Measurements from ENCODE around the gene APBA3.

Gene APBA3

GRCh38 chr19:3721131-3721886 lies 40.2 kb downstream of the APBA3 start:
- Histone ChIP-seq H3K36me3 (ENCODE audit: control insufficient read depth in 1 of 2, insufficient read depth in 2 of 2, low read length in 2 of 2) (no peaks in the 10 kb centered on the region), H3K27me3 (ENCODE audit: control insufficient read depth in 1 of 2, insufficient read depth in 2 of 2, low read length in 2 of 2) (no peaks in the 10 kb centered on the region), H3K4me3 (ENCODE audit: low read depth in 1 of 2, low read length in 2 of 2) (peak overlapping the region; percentile 80 to 86), H3K9me3 (ENCODE audit: control insufficient read depth in 1 of 2, low read length in 2 of 2) (no peaks in the 10 kb centered on the region), H3K9ac (ENCODE audit: low read depth in 1 of 2, low read length in 2 of 2) (peak overlapping the region; percentile 47 to 70), H3K4me1 (ENCODE audit: control insufficient read depth in 1 of 2, insufficient read depth in 2 of 2, low read length in 2 of 2) (peaks cover 20 to 32% of the 10 kb centered on the region in 2 donors), H3K27ac (ENCODE audit: low read depth, low read length) (peak overlapping the region; percentile 58)

GRCh38 chr19:3720349-3720917 lies 41.1 kb downstream of the APBA3 start:
- peaks cover 18 to 25% of the 10 kb centered on the region in 2 donors for H3K4me1 ChIP-seq (ENCODE audit: control insufficient read depth in 1 of 2, insufficient read depth in 2 of 2, low read length in 2 of 2)
- H3K27me3 ChIP-seq (ENCODE audit: control insufficient read depth in 1 of 2, insufficient read depth in 2 of 2, low read length in 2 of 2), result no peaks in the 10 kb centered on the region
- peak overlapping the region; percentile 80 for H3K27ac ChIP-seq (ENCODE audit: low read depth, low read length)
- no peaks in the 10 kb centered on the region for H3K36me3 ChIP-seq (ENCODE audit: control insufficient read depth in 1 of 2, insufficient read depth in 2 of 2, low read length in 2 of 2)
- H3K9me3 ChIP-seq (ENCODE audit: control insufficient read depth in 1 of 2, low read length in 2 of 2), result no peaks in the 10 kb centered on the region
- peak overlapping the region in 1 of 2 donors; percentile 47 for H3K9ac ChIP-seq (ENCODE audit: low read depth in 1 of 2, low read length in 2 of 2)
- peak overlapping the region; percentile 51 to 80 for H3K4me3 ChIP-seq (ENCODE audit: low read depth in 1 of 2, low read length in 2 of 2)

GRCh38 chr19:3719868-3720267 lies 41.6 kb downstream of the APBA3 start:
- Histone ChIP-seq H3K4me1 (ENCODE audit: control insufficient read depth in 1 of 2, insufficient read depth in 2 of 2, low read length in 2 of 2) (peaks cover 16 to 19% of the 10 kb centered on the region in 2 donors), H3K27me3 (ENCODE audit: control insufficient read depth in 1 of 2, insufficient read depth in 2 of 2, low read length in 2 of 2) (no peaks in the 10 kb centered on the region), H3K9ac (ENCODE audit: low read depth in 1 of 2, low read length in 2 of 2) (no peak overlapping the region), H3K4me3 (ENCODE audit: low read depth in 1 of 2, low read length in 2 of 2) (peak overlapping the region in 1 of 2 donors; percentile 51), H3K9me3 (ENCODE audit: control insufficient read depth in 1 of 2, low read length in 2 of 2) (no peaks in the 10 kb centered on the region), H3K36me3 (ENCODE audit: control insufficient read depth in 1 of 2, insufficient read depth in 2 of 2, low read length in 2 of 2) (no peaks in the 10 kb centered on the region), H3K27ac (ENCODE audit: low read depth, low read length) (peak overlapping the region; percentile 80)

GRCh38 chr19:3716147-3716668 lies 45.3 kb downstream of the APBA3 start:
- H3K4me1 ChIP-seq (ENCODE audit: control insufficient read depth in 1 of 2, insufficient read depth in 2 of 2, low read length in 2 of 2), result peaks cover 21 to 23% of the 10 kb centered on the region in 2 donors
- no peak overlapping the region for H3K27ac ChIP-seq (ENCODE audit: low read depth, low read length)
- no peaks in the 10 kb centered on the region for H3K9me3 ChIP-seq (ENCODE audit: control insufficient read depth in 1 of 2, low read length in 2 of 2)
- no peak overlapping the region for H3K9ac ChIP-seq (ENCODE audit: low read depth in 1 of 2, low read length in 2 of 2)
- no peak overlapping the region for H3K4me3 ChIP-seq (ENCODE audit: low read depth in 1 of 2, low read length in 2 of 2)
- H3K27me3 ChIP-seq (ENCODE audit: control insufficient read depth in 1 of 2, insufficient read depth in 2 of 2, low read length in 2 of 2), result no peaks in the 10 kb centered on the region
- H3K36me3 ChIP-seq (ENCODE audit: control insufficient read depth in 1 of 2, insufficient read depth in 2 of 2, low read length in 2 of 2), result no peaks in the 10 kb centered on the region

- Histone ChIP-seq H3K9me3 (ENCODE audit: control insufficient read depth in 1 of 2, low read length in 2 of 2) (no peaks in the 10 kb centered on the region), H3K9ac (ENCODE audit: low read depth in 1 of 2, low read length in 2 of 2) (peak overlapping the region; percentile 35 to 52), H3K4me1 (ENCODE audit: control insufficient read depth in 1 of 2, insufficient read depth in 2 of 2, low read length in 2 of 2) (peaks cover 15% of the 10 kb centered on the region in 2 donors), H3K27ac (ENCODE audit: low read depth, low read length) (peak overlapping the region; percentile 84), H3K27me3 (ENCODE audit: control insufficient read depth in 1 of 2, insufficient read depth in 2 of 2, low read length in 2 of 2) (no peaks in the 10 kb centered on the region), H3K36me3 (ENCODE audit: control insufficient read depth in 1 of 2, insufficient read depth in 2 of 2, low read length in 2 of 2) (no peaks in the 10 kb centered on the region), H3K4me3 (ENCODE audit: low read depth in 1 of 2, low read length in 2 of 2) (peak overlapping the region; percentile 32 to 50)
Measured at GRCh38 chr19:3712663-3713611, 48.6 kb downstream of the APBA3 start.

- H3K4me1 ChIP-seq (ENCODE audit: control insufficient read depth in 1 of 2, insufficient read depth in 2 of 2, low read length in 2 of 2), result peaks cover 13 to 18% of the 10 kb centered on the region in 2 donors
- H3K27ac ChIP-seq (ENCODE audit: low read depth, low read length), result no peak overlapping the region
- no peaks in the 10 kb centered on the region for H3K9me3 ChIP-seq (ENCODE audit: control insufficient read depth in 1 of 2, low read length in 2 of 2)
- H3K9ac ChIP-seq (ENCODE audit: low read depth in 1 of 2, low read length in 2 of 2), result no peak overlapping the region
- no peaks in the 10 kb centered on the region for H3K36me3 ChIP-seq (ENCODE audit: control insufficient read depth in 1 of 2, insufficient read depth in 2 of 2, low read length in 2 of 2)
- H3K4me3 ChIP-seq (ENCODE audit: low read depth in 1 of 2, low read length in 2 of 2), result peak overlapping the region; percentile 82 to 84
- no peaks in the 10 kb centered on the region for H3K27me3 ChIP-seq (ENCODE audit: control insufficient read depth in 1 of 2, insufficient read depth in 2 of 2, low read length in 2 of 2)
Measured at GRCh38 chr19:3710265-3710812, 51.2 kb downstream of the APBA3 start.

GRCh38 chr19:3708207-3708931 lies 53.1 kb downstream of the APBA3 start, which contains the start of gene TJP3:
Gene TJP3, plus strand, starts transcription at chr19:3708384. Its CDS starts 20,049 bp downstream, at chr19:3728433.
- Histone ChIP-seq H3K9ac (ENCODE audit: low read depth in 1 of 2, low read length in 2 of 2) (peak within 1 kb of the TSS; percentile 80 to 87), H3K9me3 (ENCODE audit: control insufficient read depth in 1 of 2, low read length in 2 of 2) (no peaks in the 10 kb centered on the region), H3K36me3 (ENCODE audit: control insufficient read depth in 1 of 2, insufficient read depth in 2 of 2, low read length in 2 of 2) (no peaks in the 10 kb centered on the region), H3K27me3 (ENCODE audit: control insufficient read depth in 1 of 2, insufficient read depth in 2 of 2, low read length in 2 of 2) (no peaks in the 10 kb centered on the region), H3K27ac (ENCODE audit: low read depth, low read length) (peak within 1 kb of the TSS; percentile 83), H3K4me3 (ENCODE audit: low read depth in 1 of 2, low read length in 2 of 2) (peak within 1 kb of the TSS; percentile 82 to 84), H3K4me1 (ENCODE audit: control insufficient read depth in 1 of 2, insufficient read depth in 2 of 2, low read length in 2 of 2) (peaks cover 12 to 18% of the 10 kb centered on the region in 2 donors)

- H3K27me3 ChIP-seq (ENCODE audit: control insufficient read depth in 1 of 2, insufficient read depth in 2 of 2, low read length in 2 of 2), result no peaks in the 10 kb centered on the region
- H3K27ac ChIP-seq (ENCODE audit: low read depth, low read length), result peak overlapping the region; percentile 83
- peak overlapping the region; percentile 80 to 87 for H3K9ac ChIP-seq (ENCODE audit: low read depth in 1 of 2, low read length in 2 of 2)
- H3K4me1 ChIP-seq (ENCODE audit: control insufficient read depth in 1 of 2, insufficient read depth in 2 of 2, low read length in 2 of 2), result peaks cover 9 to 15% of the 10 kb centered on the region in 2 donors
- H3K9me3 ChIP-seq (ENCODE audit: control insufficient read depth in 1 of 2, low read length in 2 of 2), result no peaks in the 10 kb centered on the region
- H3K36me3 ChIP-seq (ENCODE audit: control insufficient read depth in 1 of 2, insufficient read depth in 2 of 2, low read length in 2 of 2), result no peaks in the 10 kb centered on the region
- peak overlapping the region; percentile 82 to 84 for H3K4me3 ChIP-seq (ENCODE audit: low read depth in 1 of 2, low read length in 2 of 2)
Measured at GRCh38 chr19:3707868-3708206, 53.7 kb downstream of the APBA3 start.

GRCh38 chr19:3701200-3701599 lies 60.3 kb downstream of the APBA3 start:
- Histone ChIP-seq H3K27ac (ENCODE audit: low read depth, low read length) (no peak overlapping the region), H3K4me3 (ENCODE audit: low read depth in 1 of 2, low read length in 2 of 2) (no peak overlapping the region), H3K4me1 (ENCODE audit: control insufficient read depth in 1 of 2, insufficient read depth in 2 of 2, low read length in 2 of 2) (peaks cover 4 to 27% of the 10 kb centered on the region in 2 donors), H3K27me3 (ENCODE audit: control insufficient read depth in 1 of 2, insufficient read depth in 2 of 2, low read length in 2 of 2) (no peaks in the 10 kb centered on the region), H3K9me3 (ENCODE audit: control insufficient read depth in 1 of 2, low read length in 2 of 2) (no peaks in the 10 kb centered on the region), H3K9ac (ENCODE audit: low read depth in 1 of 2, low read length in 2 of 2) (no peak overlapping the region), H3K36me3 (ENCODE audit: control insufficient read depth in 1 of 2, insufficient read depth in 2 of 2, low read length in 2 of 2) (no peaks in the 10 kb centered on the region)

Data from duodenal mucosa (tissue), 2 donors.